ENCODE results near the gene SAP130.
"Not testable (repeated sequence)": the region's sequence is repeated elsewhere in the genome, so short reads cannot be mapped to it uniquely, and the experiment has no call there.

Gene SAP130

GRCh38 chr2:127913808-127914457 is 113.9 kb downstream of the SAP130 start:
- no peak overlapping the region for H3K27ac ChIP-seq
- TF ChIP-seq CTCF (IDR thresholded peaks at IDR 0.05) (no peak), ZFX (IDR thresholded peaks at IDR 0.05; ENCODE audit: borderline replicate concordance) (no peak)

- no peak overlapping the region for H3K27ac ChIP-seq
- TF ChIP-seq CTCF (IDR thresholded peaks at IDR 0.05) (no peak), ZFX (IDR thresholded peaks at IDR 0.05; ENCODE audit: borderline replicate concordance) (no peak)
Measured at GRCh38 chr2:127911737-127912136, 116.1 kb downstream of the SAP130 start.

- no peak overlapping the region for H3K27ac ChIP-seq
- TF ChIP-seq CTCF (IDR thresholded peaks at IDR 0.05) (no peak), ZFX (IDR thresholded peaks at IDR 0.05; ENCODE audit: borderline replicate concordance) (no peak)
Measured at GRCh38 chr2:127910415-127910814, 117.4 kb downstream of the SAP130 start.

GRCh38 chr2:127909019-127909418 is 118.8 kb downstream of the SAP130 start:
- no peak overlapping the region for H3K27ac ChIP-seq
- no peak for TF ChIP-seq ZFX (IDR thresholded peaks at IDR 0.05; ENCODE audit: borderline replicate concordance)
- TF ChIP-seq CTCF (IDR thresholded peaks at IDR 0.05), result no peak

GRCh38 chr2:127907733-127908400 is 120.0 kb downstream of the SAP130 start:
- H3K27ac ChIP-seq, result not testable (repeated sequence)

- H3K27ac ChIP-seq, result no peak overlapping the region
- no peak for TF ChIP-seq CTCF (IDR thresholded peaks at IDR 0.05)
- no peak for TF ChIP-seq ZFX (IDR thresholded peaks at IDR 0.05; ENCODE audit: borderline replicate concordance)
Measured at GRCh38 chr2:127906206-127906926, 121.5 kb downstream of the SAP130 start.

- H3K27ac ChIP-seq, result no peak overlapping the region
- TF ChIP-seq CTCF (IDR thresholded peaks at IDR 0.05), result no peak
- TF ChIP-seq ZFX (IDR thresholded peaks at IDR 0.05; ENCODE audit: borderline replicate concordance), result no peak
Measured at GRCh38 chr2:127901339-127902056, 126.4 kb downstream of the SAP130 start.

Data from 22Rv1 (cell line).